Measurements from ENCODE around the gene SUCLG2.

Gene SUCLG2

DNA sequence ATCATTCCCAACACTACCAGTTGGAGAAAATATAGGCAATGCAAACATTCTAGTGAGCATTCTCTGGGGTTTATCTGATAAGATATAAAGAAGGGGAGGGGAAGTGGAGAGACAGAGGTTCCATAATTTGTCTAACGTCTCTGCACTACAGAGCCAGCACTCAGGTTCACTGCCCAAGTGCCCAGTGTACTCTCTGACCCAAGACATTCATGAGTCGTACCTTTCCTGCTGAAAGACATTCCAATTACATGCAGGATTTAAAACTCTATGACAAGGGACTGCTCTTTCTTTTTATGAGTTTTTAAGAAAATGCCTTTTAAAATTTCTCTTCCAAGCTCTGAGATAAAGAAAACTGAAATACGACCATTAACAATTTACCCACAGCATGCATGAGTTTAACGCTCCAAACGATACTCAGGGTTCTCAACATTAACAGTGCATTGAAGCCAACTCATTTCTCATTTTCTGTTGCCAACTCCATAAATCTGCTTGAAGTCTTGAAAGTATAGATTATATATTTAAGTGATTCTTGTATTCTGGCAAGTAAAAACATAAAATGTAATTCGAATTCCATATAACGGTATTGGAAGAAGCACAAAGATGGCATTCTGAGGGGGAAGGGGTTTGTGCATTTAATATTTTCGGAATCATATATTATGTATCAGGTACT lies 193.4 kb downstream of the SUCLG2 start:
- no peak for DNase-seq (ENCODE audit: insufficient read length, low spot score)
- TF ChIP-seq SPI1 (IDR thresholded peaks at IDR 0.05; ENCODE audit: low read depth, low read length) (no peak), PAX5 (IDR thresholded peaks at IDR 0.05; ENCODE audit: insufficient read depth, low read length, severe bottlenecking) (no peak), POU2F2 (IDR thresholded peaks at IDR 0.05; ENCODE audit: low read depth, low read length) (no peak), POLR2AphosphoS5 (IDR thresholded peaks at IDR 0.05; ENCODE audit: low read depth, low read length) (no peak), POLR2A (IDR thresholded peaks at IDR 0.05; ENCODE audit: low read depth, low read length) (no peak), TAF1 (IDR thresholded peaks at IDR 0.05; ENCODE audit: low read depth, low read length) (no peak)
- no peak for FAIRE-seq

DNA sequence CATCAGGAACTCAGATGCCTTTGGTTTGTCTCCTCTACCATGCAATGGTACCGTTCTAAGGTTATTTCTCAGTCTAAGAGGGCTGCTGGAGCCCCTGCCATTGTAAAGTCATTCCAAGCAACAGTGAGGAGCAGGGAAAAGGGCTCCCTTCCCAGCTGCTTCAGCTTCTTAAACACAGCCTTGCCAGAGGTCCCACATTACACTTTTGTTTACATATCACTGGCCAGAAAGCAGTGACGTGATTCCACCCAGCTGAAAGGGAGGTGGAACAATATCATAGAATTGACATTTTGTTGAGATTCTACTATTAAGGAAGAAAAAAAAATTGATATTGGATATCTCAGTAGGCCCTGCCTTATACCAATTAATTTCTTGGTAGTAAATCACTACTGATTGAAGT lies 194.6 kb downstream of the SUCLG2 start:
- FAIRE-seq, result no peak
- no peak for TF ChIP-seq POU2F2 (IDR thresholded peaks at IDR 0.05; ENCODE audit: low read depth, low read length)
- TF ChIP-seq TAF1 (IDR thresholded peaks at IDR 0.05; ENCODE audit: low read depth, low read length), result no peak
- TF ChIP-seq SPI1 (IDR thresholded peaks at IDR 0.05; ENCODE audit: low read depth, low read length), result no peak
- TF ChIP-seq POLR2AphosphoS5 (IDR thresholded peaks at IDR 0.05; ENCODE audit: low read depth, low read length), result no peak
- no peak for TF ChIP-seq POLR2A (IDR thresholded peaks at IDR 0.05; ENCODE audit: low read depth, low read length)
- TF ChIP-seq PAX5 (IDR thresholded peaks at IDR 0.05; ENCODE audit: insufficient read depth, low read length, severe bottlenecking), result no peak
- DNase-seq (ENCODE audit: insufficient read length, low spot score), result no peak

DNA sequence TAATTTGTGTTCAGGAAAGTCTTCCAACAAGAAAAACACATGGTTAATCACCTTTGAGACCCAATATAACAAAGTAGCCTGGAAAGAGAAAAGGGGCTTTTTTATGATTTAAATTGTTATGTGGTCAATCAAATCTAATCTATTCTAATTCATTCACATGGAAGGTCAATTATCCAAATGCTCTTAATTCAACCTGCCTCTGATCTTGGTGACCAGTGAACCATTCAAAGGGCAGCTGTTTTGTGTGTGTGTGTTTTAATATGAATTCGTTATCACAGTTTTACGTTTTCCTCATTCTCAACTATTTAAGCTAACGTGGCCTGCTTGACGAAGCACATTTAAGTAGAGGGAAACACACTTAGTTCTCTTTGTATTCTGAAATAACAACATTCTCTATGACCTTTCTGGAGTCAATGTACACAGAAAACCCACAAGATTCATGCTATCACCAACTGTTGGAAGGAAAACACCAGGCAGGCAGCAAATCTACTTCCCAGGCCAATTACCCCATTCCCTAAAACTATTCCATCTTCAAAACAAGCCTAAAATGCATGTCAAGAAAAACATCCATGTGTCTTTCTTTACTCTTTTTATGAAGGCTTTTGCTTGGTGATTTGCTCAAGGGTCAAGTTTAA lies 195.4 kb downstream of the SUCLG2 start:
- DNase-seq (ENCODE audit: insufficient read length, low spot score), result no peak
- no peak for TF ChIP-seq SPI1 (IDR thresholded peaks at IDR 0.05; ENCODE audit: low read depth, low read length)
- TF ChIP-seq POU2F2 (IDR thresholded peaks at IDR 0.05; ENCODE audit: low read depth, low read length), result no peak
- peak; percentile 5 for FAIRE-seq

DNA sequence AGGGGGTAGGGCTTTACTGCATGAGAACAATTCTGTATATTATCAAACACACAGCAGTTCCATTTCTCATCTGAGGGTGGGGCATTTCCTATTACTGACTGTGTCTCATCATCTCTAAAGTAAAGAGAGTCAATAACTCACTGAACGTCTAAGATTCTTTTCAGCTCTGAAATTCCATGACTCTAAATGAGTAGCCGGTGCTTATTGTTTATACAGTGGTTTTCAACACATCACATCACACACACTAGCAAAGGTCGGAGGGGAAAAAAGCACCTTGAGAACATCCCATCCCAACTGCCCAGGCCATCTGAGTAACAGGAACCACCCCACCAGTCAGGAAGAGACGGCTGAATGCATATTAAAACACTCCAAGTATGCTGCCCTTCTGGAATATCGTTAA lies 196.0 kb downstream of the SUCLG2 start:
- TF ChIP-seq TAF1 (IDR thresholded peaks at IDR 0.05; ENCODE audit: low read depth, low read length), result no peak
- no peak for TF ChIP-seq POLR2A (IDR thresholded peaks at IDR 0.05; ENCODE audit: low read depth, low read length)
- TF ChIP-seq PAX5 (IDR thresholded peaks at IDR 0.05; ENCODE audit: insufficient read depth, low read length, severe bottlenecking), result no peak
- TF ChIP-seq POU2F2 (IDR thresholded peaks at IDR 0.05; ENCODE audit: low read depth, low read length), result no peak
- no peak for TF ChIP-seq POLR2AphosphoS5 (IDR thresholded peaks at IDR 0.05; ENCODE audit: low read depth, low read length)
- TF ChIP-seq SPI1 (IDR thresholded peaks at IDR 0.05; ENCODE audit: low read depth, low read length), result no peak
- DNase-seq (ENCODE audit: insufficient read length, low spot score) (no peak), FAIRE-seq (peak; percentile 59)

DNA sequence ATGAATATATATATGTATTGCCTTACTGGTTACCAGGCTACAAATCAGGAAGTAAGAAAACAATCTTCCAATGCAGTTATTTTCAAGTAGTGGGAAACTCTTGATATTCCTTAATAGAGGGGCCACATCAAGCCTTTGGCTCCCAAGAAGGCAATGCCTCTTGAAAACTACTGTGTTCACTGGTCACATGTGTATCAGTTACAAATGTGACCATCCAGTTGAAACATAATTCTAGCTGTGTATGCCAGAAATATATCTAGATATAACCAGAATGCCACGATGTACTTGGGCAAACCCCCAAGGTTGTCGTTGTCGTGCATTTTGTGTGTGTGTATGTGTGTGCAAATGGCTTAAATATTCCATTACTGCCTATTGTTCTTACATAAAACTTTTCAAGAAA lies 200.8 kb downstream of the SUCLG2 start:
- FAIRE-seq, result no peak
- TF ChIP-seq POLR2AphosphoS5 (IDR thresholded peaks at IDR 0.05; ENCODE audit: low read depth, low read length) (no peak), TAF1 (IDR thresholded peaks at IDR 0.05; ENCODE audit: low read depth, low read length) (no peak), PAX5 (IDR thresholded peaks at IDR 0.05; ENCODE audit: insufficient read depth, low read length, severe bottlenecking) (no peak), POLR2A (IDR thresholded peaks at IDR 0.05; ENCODE audit: low read depth, low read length) (no peak), SPI1 (IDR thresholded peaks at IDR 0.05; ENCODE audit: low read depth, low read length) (no peak), POU2F2 (IDR thresholded peaks at IDR 0.05; ENCODE audit: low read depth, low read length) (no peak)

DNA sequence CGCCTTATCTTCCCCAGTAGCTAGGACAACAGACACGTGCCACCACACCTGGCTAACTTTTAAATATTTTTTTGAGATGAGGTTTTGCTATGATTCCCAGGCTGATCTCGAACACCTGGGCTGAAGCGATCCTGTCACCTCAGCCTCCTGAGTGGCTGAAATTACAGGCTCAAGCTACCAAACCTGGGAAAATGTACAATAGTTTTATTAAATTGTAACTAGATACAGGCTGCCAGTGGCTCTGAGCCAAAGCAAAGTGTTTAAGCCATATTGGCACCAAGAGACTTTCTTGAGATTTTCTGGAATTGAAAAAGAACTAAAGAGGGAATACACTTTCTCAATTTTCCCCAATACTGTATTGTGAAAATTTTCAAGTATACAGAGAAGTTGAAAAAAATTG lies 204.3 kb downstream of the SUCLG2 start:
- TF ChIP-seq SPI1 (IDR thresholded peaks at IDR 0.05; ENCODE audit: low read depth, low read length) (no peak), POLR2A (IDR thresholded peaks at IDR 0.05; ENCODE audit: low read depth, low read length) (no peak), POU2F2 (IDR thresholded peaks at IDR 0.05; ENCODE audit: low read depth, low read length) (no peak), PAX5 (IDR thresholded peaks at IDR 0.05; ENCODE audit: insufficient read depth, low read length, severe bottlenecking) (no peak), TAF1 (IDR thresholded peaks at IDR 0.05; ENCODE audit: low read depth, low read length) (no peak), POLR2AphosphoS5 (IDR thresholded peaks at IDR 0.05; ENCODE audit: low read depth, low read length) (no peak)
- FAIRE-seq, result no peak
- DNase-seq (ENCODE audit: insufficient read length, low spot score), result no peak

More for the DNA sequence above, 200.8 kb downstream of the SUCLG2 start:
- no peak for DNase-seq (ENCODE audit: insufficient read length, low spot score)

DNA sequence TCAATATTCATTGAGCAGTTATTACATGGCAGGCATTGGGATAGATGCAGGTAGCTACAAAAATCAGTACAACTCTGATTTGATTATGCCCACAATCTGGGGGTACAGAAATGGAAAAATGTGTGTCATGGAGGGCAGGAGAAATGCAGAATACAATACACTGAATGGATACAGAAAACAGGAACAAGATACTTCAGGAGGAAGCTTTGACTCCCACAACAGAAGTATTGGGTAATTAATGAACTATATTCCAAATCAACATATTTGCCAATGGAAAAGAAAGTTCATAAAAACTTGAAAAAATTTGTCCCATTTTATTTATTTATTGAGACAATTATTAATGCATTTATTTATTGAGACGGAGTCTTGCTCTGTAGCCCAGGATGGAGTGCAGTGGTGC lies 207.0 kb downstream of the SUCLG2 start:
- no peak for FAIRE-seq
- no peak for DNase-seq (ENCODE audit: insufficient read length, low spot score)
- TF ChIP-seq TAF1 (IDR thresholded peaks at IDR 0.05; ENCODE audit: low read depth, low read length), result no peak
- no peak for TF ChIP-seq POU2F2 (IDR thresholded peaks at IDR 0.05; ENCODE audit: low read depth, low read length)
- TF ChIP-seq POLR2AphosphoS5 (IDR thresholded peaks at IDR 0.05; ENCODE audit: low read depth, low read length), result no peak
- TF ChIP-seq PAX5 (IDR thresholded peaks at IDR 0.05; ENCODE audit: insufficient read depth, low read length, severe bottlenecking), result no peak
- no peak for TF ChIP-seq POLR2A (IDR thresholded peaks at IDR 0.05; ENCODE audit: low read depth, low read length)
- no peak for TF ChIP-seq SPI1 (IDR thresholded peaks at IDR 0.05; ENCODE audit: low read depth, low read length)

DNA sequence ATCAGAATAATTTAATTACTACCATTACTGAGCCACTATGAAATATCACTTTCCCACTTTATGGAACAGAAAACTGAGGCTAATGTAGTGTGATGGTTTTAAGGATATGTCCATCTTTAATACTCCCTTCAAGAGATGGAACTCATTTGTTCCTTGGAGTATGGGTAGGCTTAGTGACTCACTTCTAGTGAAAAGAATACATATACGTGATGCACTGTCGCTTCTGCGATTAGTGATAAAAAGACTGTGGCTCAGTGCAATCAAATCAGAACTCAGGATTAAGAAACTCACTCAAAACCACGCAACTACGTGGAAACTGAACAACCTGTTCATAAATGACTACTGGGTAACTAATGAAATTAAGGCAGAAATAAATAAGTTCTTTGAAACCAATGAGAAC lies 216.6 kb downstream of the SUCLG2 start:
- TF ChIP-seq TAF1 (IDR thresholded peaks at IDR 0.05; ENCODE audit: low read depth, low read length) (no peak), POLR2A (IDR thresholded peaks at IDR 0.05; ENCODE audit: low read depth, low read length) (no peak), POU2F2 (IDR thresholded peaks at IDR 0.05; ENCODE audit: low read depth, low read length) (no peak), POLR2AphosphoS5 (IDR thresholded peaks at IDR 0.05; ENCODE audit: low read depth, low read length) (no peak), PAX5 (IDR thresholded peaks at IDR 0.05; ENCODE audit: insufficient read depth, low read length, severe bottlenecking) (no peak), SPI1 (IDR thresholded peaks at IDR 0.05; ENCODE audit: low read depth, low read length) (no peak)
- DNase-seq (ENCODE audit: insufficient read length, low spot score) (no peak), FAIRE-seq (no peak)

DNA sequence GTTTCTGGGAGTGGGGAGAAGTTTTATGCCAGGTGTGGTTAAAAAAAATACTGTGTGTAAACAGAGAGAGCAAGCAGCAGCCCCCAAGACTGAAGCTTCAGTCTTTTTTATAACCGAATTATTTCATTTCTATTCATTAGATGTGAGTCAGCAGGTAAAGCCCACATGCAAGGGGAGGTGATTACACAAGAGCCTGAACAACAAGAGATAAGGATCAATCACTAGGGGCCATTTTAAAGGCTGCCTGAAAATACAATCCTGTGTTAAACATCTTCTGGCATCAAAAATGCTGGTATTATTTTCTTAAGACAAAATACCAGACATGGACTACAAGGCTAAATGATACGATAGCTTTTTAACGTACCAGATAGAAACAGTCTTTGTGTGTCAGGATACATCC lies 217.3 kb downstream of the SUCLG2 start:
- no peak for FAIRE-seq
- DNase-seq (ENCODE audit: insufficient read length, low spot score), result no peak
- TF ChIP-seq SPI1 (IDR thresholded peaks at IDR 0.05; ENCODE audit: low read depth, low read length) (no peak), TAF1 (IDR thresholded peaks at IDR 0.05; ENCODE audit: low read depth, low read length) (no peak), POU2F2 (IDR thresholded peaks at IDR 0.05; ENCODE audit: low read depth, low read length) (no peak), PAX5 (IDR thresholded peaks at IDR 0.05; ENCODE audit: insufficient read depth, low read length, severe bottlenecking) (no peak), POLR2AphosphoS5 (IDR thresholded peaks at IDR 0.05; ENCODE audit: low read depth, low read length) (no peak), POLR2A (IDR thresholded peaks at IDR 0.05; ENCODE audit: low read depth, low read length) (no peak)

All from GM12891 (cell line).